Activated gamma-delta T cell (primary cell): ENCODE results near the gene DHX29.

Source experiments
- DNase-seq: peaks from one replicate; lab custom pipeline; 2025; lab: John Stamatoyannopoulos, UW

Gene DHX29

DNA sequence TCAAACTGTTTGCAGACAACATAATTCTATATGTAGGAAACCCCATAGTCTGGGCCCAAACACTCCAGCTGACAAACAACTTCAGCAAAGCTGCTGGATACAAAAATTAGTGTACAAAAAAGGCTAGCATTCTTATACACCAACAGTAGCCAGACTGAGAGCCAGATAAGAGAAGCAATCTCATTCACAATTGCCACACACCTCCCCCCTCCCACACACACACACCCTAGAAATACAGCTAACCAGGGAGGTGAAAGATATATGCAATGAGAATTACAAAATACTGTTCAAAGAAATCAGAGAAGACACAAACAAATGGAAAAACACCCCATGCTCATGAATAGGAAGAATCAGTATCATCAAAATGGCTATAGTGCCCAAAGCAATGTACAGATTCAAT is 9.3 kb upstream of the DHX29 start:
- DNase-seq: no peak

DNA sequence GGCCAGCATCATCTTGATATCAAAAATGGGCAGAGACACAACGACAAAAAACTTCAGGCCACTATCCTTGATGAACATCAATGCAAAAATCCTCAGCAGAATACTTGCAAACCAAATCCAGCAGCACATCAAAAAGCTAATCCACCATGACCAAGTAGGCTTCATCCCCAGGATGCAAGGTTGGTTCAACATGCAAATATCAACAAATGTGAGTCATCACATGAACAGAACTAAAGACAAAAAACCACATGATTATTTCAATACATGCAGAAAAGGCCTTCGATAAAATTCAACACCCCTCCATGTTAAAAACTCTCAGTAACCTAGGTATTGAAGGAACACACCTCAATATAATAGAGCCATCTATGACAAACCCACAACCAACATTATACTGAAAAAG is 8.8 kb upstream of the DHX29 start:
- DNase-seq: no peak

DNA sequence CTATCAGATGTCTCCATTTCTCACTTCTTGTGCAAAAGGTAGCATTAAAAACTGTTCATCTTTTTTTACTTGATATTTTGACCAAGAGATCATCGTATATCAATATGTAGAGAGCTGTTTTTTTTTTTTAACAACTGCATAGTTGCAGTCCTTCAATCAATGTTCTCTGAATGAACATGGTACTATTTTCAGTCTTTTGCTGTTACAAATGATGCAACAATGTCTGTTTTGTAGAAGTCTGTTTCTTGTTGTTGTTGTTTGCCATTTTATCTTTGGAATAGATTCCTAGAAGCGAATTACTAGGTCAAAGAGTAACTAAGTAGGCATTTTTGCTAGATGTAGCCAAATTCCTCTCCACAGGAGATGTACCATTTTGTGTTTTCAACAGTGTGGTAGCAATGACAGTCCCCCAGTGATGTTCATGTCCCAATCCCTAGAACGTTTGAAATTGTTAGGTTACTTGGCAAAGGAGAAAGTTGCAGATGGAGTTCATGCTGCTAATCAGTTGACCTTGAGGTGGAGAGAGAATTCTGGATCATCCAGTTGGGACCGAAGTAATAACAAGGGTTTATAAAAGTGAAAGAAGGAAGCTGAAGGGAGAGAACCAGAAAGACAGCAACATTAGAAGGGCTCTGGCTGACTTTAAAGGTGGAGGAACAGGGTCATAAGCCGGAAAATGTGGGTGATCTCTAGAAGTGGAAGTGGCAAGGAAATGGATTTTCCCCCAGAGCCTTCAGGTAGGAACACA is 6.5 kb upstream of the DHX29 start:
- no peak for DNase-seq

DNA sequence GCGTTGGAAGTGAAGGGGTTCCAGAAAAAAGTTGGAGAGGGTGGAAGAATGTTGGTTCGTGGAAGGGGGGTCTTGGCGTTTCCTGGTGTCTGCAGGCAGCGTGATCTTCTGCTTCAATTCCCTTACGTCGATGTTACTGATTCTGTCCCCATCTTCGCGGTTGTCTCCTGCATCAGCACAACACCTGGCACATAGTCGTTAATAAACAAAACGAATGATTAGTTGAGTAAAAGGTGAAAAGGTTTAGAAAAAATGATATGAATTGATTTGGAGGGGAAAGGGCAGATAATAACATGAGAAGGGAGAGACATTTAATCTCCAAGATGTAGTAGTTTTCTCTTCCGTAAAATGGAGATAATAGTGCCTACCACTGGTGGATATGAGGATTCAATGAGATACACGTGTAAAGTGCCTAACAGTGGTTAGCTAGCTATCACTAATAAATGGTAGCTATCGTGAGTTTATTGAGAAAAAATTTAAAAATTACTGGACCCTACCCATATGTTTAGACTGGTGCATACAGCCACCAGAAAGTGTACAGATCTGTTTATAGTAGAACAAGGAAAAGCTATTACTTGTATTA is 851 bp upstream of the DHX29 start:
- DNase-seq: no peak

DNA sequence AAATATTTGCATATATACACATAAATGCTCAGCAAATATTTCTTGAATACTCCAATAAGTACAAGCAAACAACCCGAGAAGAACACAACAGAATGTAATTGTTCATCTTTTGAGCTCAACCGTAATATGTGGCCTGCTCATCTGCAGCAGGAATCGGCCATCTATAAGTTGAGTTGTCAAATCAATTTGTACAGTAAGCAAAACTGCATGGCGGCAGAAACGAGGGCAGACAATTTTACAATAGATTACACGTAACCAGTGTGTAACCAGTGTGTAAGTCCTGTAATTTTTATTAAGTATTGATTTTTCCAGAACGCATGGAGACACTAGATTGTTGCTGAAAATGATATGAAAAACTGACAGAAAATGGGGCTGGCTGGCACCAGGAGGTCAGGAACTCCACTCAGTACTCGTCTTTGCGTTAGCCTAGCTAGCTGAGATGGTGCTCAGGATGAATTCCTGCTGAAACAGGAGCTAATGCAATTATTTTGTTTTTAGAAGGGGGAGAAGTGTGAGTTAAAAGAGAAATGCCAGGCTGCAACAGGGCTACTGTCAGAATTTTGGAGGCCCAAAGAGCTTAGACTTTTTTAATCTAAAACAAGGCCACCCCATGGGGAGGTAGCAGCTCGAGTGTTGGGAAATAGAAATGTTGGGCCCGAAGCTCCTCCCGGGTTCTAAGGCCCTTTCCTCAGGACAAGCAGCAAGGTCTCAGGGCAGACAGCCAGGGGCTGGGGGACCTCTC is 682 bp downstream of the DHX29 start:
- DNase-seq: no peak

DNA sequence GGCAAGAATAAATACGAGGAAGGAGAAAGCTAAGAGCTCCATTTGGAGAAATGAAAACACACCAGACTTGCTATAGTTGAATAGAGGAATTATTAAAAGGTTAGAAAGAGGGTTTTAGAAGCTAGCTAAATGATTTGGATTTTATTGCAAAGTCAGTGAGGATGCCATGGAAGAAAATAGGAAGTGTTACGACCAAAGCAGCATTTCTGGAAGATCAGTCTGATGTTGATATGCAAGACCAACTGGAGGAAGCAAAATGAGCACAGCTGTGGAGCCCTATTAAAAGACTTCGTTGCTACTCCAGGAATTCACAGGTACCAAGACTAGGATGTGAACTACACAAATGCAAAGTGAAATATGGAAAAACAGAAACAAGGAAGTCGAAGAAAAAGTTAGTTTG is 2.1 kb downstream of the DHX29 start:
- DNase-seq: no peak

DNA sequence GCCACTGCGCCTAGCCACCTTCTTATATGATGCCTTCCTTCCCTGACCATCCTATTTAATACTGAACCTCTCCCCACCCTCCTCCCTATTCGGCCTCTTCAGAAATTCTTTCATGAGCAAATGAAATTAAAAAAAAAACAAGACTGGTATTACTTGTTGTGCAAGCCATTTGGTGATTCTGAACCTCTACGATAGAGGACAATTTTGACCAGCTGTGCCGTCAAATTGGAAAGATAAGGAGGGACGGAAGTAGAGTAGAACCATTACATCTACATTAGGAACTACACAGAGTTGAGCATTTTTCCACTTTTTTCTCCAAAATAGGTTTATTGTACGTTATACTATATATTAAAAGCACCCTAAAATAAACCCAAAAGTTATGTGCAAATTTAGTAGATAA is 2.9 kb downstream of the DHX29 start:
- DNase-seq: no peak

DNA sequence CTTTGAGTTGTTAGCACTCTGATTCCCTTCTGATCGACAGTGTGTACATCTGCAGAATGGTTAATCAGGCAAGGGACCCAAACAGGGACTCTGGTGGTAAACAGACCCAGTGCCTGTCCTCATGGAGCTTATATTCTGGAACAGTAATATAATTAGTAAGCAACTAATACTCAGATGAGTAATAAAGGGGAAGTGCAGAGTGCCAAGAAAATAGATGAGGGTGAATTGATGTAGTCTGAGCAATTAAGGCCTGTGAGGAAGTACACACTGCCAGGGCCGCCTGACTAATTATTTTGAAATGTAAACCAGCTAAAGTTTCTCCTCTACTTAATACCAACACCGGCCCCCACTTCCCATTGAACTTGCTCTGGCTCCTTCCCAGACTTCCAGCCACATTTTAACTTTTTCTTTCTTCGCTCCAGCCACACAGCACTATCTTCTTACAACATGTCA is 4.2 kb downstream of the DHX29 start:
- no peak for DNase-seq

DNA sequence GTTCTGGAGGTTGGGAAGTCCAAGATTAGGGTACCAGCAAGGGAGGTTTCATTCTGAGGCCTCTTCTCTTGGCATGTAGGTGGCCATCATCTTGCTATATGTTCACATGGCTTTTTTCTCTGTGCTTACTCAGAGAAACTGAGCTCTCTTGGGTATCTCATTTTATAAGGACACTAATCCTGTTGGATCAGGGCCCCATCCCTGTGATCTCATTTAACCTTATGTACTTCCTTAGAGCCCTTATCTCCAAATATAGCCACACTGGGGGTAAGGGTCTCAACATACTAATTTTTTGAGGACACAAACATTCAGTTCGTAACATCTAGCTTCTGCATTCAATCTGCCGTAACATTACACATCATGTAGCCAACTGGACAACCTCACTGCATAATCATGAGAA is 6.6 kb downstream of the DHX29 start:
- no peak for DNase-seq

DNA sequence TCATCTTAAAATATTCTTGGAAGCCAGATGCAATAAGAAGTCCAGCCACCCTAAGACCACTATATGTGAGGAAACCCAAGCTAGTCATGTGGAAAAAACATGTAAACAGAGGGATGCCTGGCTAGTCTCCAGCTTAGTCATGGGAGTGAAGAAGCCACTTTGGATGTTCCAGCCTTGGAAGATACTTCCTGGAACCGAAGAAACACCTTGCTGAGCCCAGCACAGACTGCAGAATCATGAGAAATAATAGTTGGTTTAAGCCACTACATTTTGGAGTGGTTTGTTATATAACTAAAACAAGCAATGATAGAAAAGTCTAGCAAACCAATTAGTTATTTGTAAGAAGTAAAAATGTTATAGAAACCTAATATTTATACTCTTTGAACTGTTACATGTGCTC is 12.6 kb downstream of the DHX29 start:
- no peak for DNase-seq

DNA sequence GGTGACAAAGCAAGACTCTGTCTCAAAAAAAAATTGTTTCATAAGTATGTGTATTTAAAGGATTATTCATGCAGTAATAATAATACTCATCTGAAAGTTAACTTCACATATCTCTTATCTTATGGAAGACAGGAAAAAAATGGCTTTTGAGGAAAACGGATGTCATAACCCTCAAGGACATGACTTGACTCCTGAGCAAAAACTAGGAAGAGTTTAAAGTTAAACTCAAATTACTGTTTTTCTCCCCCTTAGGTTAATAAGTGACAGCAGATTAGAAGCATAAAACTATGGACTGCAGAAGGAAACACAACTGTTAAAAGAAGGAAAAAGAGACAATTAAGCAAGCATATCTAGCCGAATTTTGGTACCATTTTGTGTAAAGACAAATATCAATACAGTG is 16.5 kb downstream of the DHX29 start:
- no peak for DNase-seq

DNA sequence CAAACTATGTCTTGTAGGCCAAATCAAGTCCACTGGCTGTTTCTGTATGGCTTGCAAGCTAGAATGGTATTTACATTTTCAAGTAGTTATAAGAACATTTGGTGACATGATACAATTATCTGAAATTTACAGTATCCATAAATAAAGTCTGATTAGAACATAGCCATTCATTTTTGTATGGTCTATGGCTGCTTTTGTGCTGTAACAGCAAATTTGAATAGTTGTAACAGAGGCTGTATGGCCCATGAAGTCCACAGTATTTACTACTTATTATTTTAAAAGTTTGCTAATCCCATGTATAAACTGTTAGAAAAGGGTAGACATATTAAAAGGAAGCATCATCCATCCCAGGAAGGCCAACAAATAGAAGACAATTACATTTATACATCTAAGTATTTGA is 17.7 kb downstream of the DHX29 start:
- no peak for DNase-seq

DNA sequence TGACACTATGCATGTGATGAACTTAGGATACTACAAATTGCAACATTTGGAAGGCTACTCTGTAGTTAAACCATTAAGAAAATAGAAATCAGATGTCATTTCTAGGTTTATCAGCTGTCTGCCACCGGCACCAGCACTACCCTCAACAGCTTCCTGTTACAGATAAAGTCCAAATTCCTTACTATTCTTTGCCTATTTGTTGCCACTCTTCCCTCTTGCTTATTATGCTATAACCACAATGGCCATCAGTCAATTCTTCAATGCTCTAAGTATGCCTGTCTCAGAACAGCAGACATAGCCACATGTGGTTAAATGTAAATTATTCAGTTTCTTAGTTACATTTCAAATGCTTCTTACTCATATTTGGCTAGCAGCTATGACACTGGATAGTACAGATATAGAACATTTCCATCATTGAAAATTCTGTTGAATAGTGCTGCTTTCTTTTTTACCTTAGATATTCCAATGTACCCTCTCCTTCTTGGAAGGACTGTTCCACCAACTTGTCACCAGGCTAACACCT is 21.0 kb downstream of the DHX29 start:
- no peak for DNase-seq

DNA sequence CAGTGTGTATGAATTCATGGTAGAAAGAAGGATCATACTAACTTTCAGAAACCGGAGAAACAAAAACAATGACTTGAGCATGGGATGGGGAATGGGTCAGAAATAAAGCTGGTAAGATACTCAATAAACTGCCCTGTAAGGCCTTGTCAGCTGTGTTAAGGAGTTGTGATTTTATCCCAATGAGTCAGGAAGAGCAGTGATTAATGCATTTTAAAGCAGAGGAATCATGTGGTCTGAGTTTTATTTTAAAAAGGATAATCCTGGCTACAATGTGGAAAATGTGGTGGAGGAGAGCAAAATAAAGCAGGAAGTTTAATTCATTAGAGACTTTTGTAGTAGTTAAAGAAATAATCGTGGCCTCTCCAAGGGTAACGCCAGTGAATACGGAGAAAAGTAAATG is 28.7 kb downstream of the DHX29 start:
- no peak for DNase-seq

DNA sequence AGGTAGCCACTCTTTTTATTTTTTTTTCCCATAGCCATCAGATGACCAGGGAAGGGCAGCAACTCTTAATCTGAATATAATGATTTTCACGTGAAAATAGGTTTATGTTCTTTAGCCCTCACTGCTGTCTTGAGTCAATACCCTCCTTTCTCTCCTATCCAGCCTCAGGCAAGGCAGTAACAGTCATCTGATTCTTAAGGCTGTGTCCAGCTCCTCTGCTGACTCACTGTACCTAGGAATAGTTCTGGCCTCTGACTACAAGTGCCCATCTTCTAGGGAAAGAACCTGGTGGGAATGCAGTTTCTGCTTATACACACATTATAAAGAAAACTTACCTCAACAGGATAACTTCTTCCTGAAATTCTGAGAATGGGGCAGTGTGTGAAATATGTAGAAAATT is 30.7 kb downstream of the DHX29 start:
- DNase-seq: no peak

DNA sequence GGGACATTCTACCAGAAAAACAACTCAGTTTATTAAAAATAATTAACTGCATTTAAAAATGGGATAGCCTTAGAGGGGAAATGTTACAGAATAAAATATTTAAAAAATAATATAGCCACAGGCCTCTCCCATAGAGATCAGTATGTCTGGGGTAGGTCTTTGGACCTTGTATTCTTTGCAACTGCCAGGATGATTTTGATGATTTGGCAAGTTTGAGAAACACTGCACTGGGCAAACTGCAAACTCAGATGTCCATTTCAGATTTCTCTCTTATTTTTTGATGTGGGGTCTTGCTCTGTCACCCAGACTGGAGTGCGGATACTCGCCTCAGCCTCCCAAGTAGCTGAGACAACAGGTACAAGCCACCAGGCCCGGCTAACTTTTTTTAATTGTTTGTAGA is 49.2 kb downstream of the DHX29 start:
- no peak for DNase-seq

DNA sequence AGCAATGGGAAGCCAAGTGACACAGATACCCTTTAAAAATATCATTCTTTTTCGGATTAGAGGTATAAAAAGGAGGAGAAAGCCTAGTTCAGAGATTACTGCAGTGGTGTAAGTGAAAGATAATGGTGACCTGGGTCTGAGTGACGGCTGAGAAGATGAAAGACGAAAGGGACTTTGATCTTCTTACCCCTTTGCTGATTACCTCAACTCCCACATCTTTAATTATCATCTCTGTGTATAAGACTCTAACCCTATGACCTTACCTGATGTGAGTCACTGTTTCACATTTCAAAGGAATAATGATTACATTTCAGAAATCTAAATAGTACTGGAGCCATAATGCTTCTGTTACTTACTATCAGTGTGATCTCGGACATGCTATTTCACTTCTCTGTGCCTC is 52.7 kb downstream of the DHX29 start:
- DNase-seq: no peak

DNA sequence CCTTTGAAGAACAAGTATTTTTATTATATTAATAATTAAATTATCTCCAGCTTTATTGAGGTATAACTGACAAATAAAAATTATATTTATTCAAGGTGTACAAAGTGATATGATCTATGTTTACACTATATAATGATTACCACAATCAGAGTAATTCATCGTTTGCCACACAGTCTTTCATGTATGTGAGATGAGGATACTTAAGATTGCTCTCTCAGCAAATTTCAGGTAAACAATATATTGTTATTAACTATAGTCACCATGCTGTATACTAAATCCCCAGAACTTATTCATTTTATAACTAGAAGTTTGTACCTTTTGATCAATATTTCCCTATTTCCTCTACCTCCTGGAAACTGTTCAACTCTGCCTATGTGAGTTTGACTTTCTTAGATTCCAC is 57.4 kb downstream of the DHX29 start:
- no peak for DNase-seq

DNA sequence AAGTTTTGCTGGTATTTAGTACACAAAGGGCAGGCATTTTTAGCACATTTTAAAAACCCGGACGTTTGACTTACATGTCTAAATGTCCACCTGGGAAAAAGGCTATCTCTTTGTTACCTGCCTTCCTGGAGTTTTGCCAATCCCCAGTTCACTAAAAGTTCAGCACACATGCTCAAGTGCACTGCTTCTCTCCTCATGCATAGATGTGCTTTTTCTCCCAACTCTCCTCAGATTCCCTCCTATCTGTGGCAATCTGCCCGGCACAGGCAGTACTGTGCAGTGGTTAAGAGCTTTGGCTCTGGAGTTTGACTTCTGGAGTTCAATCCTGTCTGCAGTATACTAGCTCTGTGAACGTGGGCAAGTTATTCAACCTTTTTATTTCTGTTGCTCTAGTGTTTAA is 65.7 kb downstream of the DHX29 start:
- DNase-seq: no peak

DNA sequence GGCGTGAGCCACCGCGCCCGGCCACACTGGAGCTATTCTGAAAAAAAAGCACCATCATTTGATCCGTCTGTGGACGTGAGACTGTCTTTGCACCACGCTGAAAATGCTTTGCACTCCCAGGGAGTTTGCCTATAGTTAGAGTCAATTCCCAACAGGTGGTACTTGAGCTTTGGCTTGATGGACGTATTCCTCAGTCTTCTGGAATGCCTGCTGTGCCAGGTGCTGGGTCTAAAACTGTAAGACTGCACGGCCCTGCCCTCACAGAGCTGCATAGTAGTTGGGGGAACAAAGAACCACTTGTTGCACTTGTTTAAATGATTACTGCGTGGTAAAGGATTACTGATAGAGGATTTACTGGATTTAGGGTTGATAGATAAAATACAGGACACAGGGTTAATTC is 70.7 kb downstream of the DHX29 start:
- no peak for DNase-seq

DNA sequence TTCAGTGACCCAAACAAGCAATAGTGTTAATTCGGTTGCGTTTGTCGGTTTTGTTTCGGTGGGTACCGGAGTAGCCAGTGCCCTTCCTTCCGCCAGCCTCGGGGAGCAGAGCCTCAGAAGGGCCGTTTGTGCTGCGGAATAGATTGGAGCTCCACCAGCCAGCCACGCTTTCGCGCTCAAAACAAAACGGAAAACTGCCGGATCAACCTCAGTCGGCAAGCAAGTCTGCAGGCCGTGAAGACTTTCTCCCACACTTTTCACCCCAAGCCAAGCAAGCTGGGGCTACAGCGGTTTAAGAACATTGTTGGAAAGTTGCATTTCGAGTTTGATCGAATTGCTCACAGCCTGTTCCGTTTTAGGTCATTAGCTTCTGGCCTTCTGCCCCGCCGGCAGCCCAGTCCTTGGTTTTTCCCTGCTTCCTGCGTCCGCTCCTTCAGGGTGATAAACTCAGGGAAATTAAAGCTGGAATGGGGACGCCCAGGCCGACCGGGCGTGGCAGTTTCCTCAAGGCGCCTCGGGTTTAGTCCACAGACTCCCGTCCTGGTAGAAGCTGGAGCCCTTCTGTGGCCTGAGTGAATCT is 73.3 kb downstream of the DHX29 start:
- no peak for DNase-seq
